Ammon's horn (tissue), 1 donor: ENCODE results near the gene SLC32A1.

ENCODE experiments used
- DNase-seq: peaks from one replicate; pipeline ENCODE4 v3.0.0-alpha.2; 2016; ENCODE audit warnings: low spot score

SLC32A1 gene

GRCh38 chr20:38723848-38724625, at the start of gene SLC32A1:
Gene SLC32A1, plus strand, starts transcription at chr20:38724486. Its CDS starts 239 bp downstream, at chr20:38724725.
- DNase-seq: no peak

DNA sequence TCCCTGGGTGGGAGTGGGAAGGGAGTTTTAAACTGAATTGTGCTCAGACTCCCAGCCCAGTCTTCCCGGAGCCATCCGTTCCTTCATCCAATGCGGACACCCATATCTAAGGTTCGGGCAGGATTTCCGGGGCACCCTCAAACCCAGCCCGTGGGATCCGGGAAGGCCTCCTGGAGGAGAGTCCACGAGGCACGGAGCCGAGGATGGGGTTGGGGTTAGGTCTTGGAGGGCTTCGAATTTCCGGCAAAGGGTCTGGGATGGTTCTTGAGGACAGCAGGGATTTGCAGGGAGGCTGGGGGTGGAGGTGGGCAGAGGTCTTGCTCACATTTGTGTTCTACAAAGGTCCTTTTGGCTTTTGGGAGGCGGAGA, 49.5 kb upstream of the SLC32A1 start:
- no peak for DNase-seq

DNA sequence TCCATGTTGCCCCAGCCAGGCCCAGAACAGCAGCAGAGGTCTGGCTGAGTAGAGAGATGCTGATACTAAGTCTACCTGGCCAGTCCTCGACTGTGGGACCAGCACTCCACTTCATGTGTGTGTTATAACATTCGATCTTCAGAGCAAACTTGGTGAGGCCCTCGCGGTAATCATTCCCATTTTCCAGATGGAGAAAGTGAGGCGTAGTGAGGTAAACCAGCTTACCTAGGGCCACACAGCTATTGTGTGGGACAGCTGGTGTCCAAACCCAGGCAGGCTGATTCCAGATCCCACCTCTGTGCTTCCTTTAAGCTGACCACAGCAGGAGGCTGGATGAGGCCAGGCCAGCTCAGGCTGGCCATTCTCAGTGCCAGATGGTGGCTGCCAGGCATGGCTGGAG, 47.7 kb upstream of the SLC32A1 start:
- no peak for DNase-seq

DNA sequence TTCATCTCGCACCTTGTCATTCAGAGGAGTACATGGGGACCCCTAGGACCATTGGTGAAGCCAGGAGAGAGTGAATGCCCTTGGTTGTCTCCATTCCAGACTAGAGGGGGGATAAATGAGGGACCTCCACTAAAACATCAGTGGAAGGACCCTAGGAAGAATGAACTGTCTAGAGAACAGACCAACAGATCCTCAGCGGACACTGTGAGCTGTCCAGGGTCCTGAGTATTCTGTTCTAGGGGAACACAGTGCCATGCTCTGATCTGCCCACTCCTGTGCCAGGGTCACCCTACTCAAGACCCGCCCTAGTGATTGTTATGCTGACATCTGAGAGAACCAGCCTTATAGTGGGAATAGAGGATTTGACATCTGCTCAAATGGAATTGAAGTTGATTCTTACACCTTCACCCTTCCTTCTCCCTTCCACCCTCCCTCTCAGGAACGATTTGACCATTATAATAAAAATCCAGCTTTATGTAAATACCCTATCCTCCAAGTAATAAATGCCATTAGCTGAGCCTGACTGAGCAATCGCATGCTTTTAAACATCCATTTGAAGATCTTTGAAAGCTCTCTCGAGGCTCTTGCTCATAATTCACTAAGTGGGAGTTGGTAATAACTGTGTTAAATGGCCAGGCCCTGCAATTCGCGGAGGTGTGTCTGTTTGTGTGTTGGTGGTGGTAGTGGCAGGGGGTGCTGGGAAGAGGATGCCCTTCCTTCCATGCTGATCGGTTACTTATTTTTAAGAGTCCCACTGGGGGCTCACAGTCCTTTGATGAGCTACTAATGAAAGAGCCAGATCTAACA, 43.6 kb upstream of the SLC32A1 start:
- no peak for DNase-seq

DNA sequence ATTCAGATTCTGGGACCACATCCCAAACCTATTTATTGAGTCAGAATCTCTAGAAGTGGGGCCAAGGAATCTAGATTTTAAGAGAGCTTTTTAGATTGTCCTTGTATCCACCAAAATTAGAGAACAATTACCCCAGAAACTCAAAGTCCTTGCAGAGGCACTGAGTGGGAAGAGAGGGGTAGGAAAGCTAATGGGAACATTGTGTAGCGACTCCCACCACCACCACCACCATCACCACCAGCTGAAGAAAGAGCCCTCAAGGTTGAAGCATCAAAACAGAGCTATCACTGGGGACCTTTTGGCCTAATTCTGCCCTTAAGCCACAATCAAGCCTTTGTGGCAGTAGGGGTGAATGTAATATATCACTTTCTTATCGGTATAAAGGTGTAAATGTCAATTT, 39.0 kb upstream of the SLC32A1 start:
- no peak for DNase-seq

DNA sequence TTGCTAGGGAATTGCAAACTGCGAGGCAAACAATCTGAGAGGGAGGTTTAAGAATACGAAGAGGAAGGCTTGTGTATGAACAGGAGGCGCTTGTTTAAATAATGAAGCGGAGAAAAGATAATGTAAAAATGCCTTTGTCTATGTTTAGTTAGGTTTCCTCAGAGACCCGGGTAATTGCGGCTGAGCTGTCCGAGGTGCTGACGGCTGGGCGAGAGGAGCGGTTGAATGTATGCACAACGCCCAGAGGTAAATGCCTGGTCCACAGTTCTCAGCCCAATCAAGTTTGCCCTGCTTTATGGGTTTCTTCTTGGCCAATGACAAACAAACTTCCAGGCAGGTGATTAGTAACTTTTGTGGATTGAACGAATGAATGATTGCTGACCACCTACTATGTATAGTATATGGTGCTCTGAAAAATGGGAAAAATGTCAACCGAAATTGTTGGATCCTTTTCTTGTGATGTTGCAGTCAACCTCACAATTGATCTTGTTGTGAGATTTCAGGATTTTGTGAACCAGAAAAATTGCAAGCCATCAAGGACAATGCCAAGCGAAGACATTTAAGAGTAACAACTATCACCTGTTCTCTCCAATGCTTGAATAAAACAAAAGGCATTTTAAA, 38.3 kb upstream of the SLC32A1 start:
- DNase-seq: peak; percentile 20

GRCh38 chr20:38692436-38693411, 31.6 kb upstream of the SLC32A1 start:
- peak; percentile 72 for DNase-seq

- no peak for DNase-seq
Measured at GRCh38 chr20:38697306-38697705, 27.0 kb upstream of the SLC32A1 start.

DNA sequence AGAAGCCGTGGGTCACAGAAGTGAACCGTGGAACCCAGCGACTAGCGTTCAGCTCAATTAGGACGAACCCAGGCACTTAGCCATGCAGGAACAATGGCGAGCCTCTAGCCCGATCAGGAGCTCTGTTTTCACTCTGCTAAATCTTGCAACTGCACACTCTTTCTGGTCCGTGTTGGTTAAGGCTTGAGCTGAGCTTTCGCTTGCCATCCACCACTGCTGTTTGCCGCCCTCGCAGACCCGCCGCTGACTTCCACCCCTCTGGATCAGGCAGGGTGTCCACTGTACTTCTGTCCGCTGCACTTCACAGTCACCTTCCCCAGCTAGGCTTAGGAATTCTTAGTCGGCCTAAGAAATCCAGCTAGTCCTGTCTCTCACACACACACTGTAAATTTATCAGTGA, 25.7 kb upstream of the SLC32A1 start:
- no peak for DNase-seq

GRCh38 chr20:38700141-38700540, 24.1 kb upstream of the SLC32A1 start:
- no peak for DNase-seq

DNA sequence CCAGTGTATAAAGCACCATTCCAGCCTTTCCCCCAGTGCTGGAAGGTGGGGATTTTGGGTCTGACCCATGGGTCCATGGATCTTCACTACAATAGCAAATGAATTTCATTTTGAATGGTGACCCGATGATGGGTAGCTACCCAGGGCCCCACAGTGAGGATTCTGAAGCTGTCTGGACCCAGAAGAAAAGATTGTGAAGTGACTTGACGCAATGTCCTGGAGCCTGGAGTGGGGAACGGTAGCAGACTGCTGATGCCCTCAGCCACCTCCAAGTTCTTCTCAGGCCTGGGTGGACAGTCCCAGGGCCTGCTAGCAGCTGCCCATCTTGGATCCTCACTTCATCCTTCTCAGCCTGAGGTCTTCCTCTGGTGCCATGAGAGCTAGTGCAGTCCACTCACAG, 23.4 kb upstream of the SLC32A1 start:
- DNase-seq: no peak

- no peak for DNase-seq
Measured at GRCh38 chr20:38703526-38703925, 20.8 kb upstream of the SLC32A1 start.

- no peak for DNase-seq
Measured at GRCh38 chr20:38704136-38704535, 20.1 kb upstream of the SLC32A1 start.

- peak; percentile 22 for DNase-seq
Measured at GRCh38 chr20:38706509-38706908, 17.8 kb upstream of the SLC32A1 start.

DNA sequence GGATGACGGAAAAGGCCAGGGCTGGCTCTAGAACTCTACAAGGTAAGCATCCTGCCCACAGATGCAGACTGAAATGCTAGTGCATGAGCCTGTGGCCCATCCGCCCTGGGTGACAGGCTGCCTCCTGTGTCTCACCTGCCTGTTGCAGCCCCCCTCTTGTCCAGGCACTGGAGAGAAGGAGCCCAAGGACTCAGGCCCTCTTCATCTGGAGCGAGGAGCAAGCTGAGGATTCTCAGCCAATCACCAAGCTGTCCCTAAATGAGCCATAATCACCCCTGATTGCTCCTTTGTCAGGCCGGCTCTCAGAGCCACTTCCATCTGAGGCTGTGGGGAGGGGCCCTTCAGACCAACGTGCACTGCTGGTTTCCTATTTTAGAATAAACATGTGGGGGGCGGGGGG, 10.0 kb upstream of the SLC32A1 start:
- no peak for DNase-seq

DNA sequence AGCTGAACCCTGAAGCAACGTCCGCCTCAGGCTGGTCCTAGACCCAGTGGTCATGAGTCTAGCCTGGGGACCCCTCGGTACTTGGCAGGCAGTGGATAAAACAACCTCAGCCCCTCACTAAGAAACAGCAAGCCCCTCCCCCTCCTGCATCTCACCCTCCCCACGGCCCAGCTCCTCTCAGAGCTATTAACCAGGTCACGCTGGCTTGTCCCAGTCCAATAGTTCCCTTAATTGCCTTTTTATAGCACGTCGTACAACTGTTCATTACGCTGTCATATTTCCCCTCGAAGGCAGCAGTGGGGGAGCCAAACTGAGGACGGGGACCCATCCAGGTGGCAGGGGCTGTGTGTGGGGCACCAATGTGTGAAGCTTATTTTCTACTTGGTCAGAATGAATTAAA, 8.6 kb upstream of the SLC32A1 start:
- no peak for DNase-seq

DNA sequence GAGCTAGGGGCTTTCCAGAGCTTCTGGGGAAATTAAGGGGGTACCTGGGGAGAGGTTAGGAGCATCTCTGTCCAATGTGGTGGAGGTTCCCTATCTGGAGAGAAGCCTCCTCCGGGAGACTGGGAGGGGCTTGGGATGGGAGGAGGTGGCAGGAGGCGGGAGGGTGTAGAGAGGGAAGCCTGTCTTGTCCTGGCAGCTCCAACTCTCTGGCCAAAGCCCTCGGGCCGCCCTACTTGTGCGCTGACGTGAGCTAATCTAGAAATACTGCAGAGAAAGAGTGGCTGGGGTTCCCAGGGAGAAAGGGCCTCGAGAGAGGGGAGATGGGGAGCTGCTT, 1.6 kb upstream of the SLC32A1 start:
- no peak for DNase-seq

DNA sequence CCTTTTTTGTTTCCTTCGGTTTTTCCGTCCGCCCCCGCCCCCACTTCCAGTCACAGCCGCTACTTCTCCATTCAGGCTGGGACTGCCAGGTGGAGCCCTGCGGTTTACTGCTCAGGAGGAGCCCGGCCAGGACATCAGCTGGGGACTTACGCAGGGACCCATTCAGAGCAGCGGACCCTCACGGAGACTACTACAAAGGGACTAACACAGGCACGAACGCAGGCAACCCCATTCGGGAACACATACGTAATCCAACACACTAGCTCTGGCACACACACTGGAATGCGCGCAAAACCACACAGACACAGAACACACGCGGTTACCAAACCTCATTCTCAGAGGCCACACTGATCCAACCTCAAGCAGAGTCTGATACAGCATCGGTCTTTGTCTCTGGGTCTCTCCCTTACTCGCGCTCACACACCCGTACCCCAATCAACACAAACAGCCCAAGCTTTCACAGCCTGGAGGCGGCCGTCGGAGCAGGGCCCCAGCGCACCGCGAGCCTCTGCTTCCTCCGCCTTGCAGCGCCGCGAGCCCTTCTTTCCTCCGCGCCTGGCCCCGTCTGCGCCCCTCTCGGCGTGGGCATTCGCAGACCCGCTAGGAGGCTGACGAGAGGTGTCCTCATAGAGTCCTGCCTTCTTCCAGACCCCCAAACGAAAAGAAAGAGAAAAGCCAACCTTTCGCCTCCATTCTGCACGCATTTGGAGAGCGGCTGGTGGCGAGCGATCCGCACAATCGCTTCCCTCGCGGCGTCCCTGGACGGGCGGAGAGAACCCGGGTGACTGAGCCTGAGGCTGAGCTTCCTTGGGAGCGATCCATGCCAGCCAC, 1.1 kb upstream of the SLC32A1 start:
- no peak for DNase-seq

DNA sequence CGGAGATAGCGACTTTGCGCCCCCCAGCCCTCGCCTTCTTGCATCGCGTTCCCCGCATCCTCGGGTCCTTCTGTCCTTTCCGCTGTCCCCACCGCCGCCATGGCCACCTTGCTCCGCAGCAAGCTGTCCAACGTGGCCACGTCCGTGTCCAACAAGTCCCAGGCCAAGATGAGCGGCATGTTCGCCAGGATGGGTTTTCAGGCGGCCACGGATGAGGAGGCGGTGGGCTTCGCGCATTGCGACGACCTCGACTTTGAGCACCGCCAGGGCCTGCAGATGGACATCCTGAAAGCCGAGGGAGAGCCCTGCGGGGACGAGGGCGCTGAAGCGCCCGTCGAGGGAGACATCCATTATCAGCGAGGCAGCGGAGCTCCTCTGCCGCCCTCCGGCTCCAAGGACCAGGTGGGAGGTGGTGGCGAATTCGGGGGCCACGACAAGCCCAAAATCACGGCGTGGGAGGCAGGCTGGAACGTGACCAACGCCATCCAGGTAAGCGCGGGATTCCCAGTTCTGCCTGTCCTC, 401 bp downstream of the SLC32A1 start:
- no peak for DNase-seq

DNA sequence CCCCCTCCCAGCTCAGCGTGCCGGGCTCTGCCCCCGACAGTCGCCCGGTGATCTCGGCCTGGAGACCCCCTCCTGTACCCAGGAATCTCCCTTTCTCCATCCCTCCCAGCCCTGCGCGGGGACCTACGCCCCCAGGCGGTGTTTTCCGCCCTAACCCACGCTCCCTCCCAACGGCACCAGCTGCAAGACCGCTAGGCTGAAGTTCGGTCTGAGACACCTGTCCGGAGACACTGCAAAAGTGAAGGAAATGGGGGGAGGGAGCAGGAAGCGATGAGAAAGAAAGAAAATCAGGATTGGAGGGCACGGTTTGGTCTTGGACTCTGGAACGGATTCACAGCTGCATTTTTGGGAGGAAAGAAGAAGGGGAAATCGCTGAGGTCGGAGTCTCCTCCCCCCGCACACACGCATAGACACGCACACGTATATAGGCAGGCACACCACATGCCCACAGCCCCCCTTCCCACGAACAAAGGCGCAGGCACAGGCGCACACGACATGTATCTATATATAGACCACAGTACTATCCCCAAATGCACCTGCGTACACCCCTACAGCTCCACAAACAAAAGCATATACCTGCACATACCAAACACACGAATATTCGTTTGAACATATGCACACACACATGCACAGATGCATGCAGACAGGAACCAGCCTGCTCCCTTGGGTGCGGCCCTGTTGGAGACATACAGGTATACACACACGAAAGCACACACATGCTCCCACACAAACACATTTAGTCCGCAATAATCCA, 1.0 kb downstream of the SLC32A1 start:
- no peak for DNase-seq
